ENCODE measurements around the gene FAM228B. TPM values are rescaled to one million over a fixed set of nuclear protein-coding genes. Genes with fewer than 3 reads are reported as not detected.
"Not testable (repeated sequence)": the region's sequence is repeated elsewhere in the genome, so short reads cannot be mapped to it uniquely, and the experiment has no call there.

Gene FAM228B
- total RNA-seq, 2 experiments from 2014 or later: 4.1 to 4.6 TPM

GRCh38 chr2:24117902-24118301, 5.4 kb upstream of the FAM228B start:
- no peaks in the 10 kb centered on the region for H3K9me3 Mint-ChIP-seq
- H3K4me1 Mint-ChIP-seq: peaks cover 6% of the 10 kb centered on the region
- no peak for DNase-seq
- no peaks in the 10 kb centered on the region for H3K36me3 Mint-ChIP-seq
- no peak overlapping the region for H3K4me3 Mint-ChIP-seq
- H3K27ac Mint-ChIP-seq: no peak overlapping the region
- no peaks in the 10 kb centered on the region for H3K27me3 Mint-ChIP-seq

GRCh38 chr2:24121066-24121465, 2.2 kb upstream of the FAM228B start:
- DNase-seq: no peak
- Mint-ChIP-seq H3K27me3 (no peaks in the 10 kb centered on the region), H3K9me3 (no peaks in the 10 kb centered on the region), H3K36me3 (no peaks in the 10 kb centered on the region), H3K4me1 (peaks cover 15% of the 10 kb centered on the region), H3K4me3 (no peak overlapping the region), H3K27ac (no peak overlapping the region)

GRCh38 chr2:24121469-24121868, 1.8 kb upstream of the FAM228B start:
- no peaks in the 10 kb centered on the region for H3K27me3 Mint-ChIP-seq
- no peaks in the 10 kb centered on the region for H3K36me3 Mint-ChIP-seq
- DNase-seq: no peak
- peaks cover 15% of the 10 kb centered on the region for H3K4me1 Mint-ChIP-seq
- no peak overlapping the region for H3K4me3 Mint-ChIP-seq
- no peaks in the 10 kb centered on the region for H3K9me3 Mint-ChIP-seq
- H3K27ac Mint-ChIP-seq: no peak overlapping the region

- H3K27ac Mint-ChIP-seq: peak overlapping the region; percentile 57
- H3K27me3 Mint-ChIP-seq: no peaks in the 10 kb centered on the region
- no peaks in the 10 kb centered on the region for H3K36me3 Mint-ChIP-seq
- peaks cover 15% of the 10 kb centered on the region for H3K4me1 Mint-ChIP-seq
- no peak for DNase-seq
- H3K4me3 Mint-ChIP-seq: peak overlapping the region; percentile 79
- no peaks in the 10 kb centered on the region for H3K9me3 Mint-ChIP-seq
These were observed 689 bp upstream of the FAM228B start for GRCh38 chr2:24122366-24123194.

- DNase-seq: no peak
- Mint-ChIP-seq H3K27ac (peak overlapping the region; percentile 81), H3K27me3 (no peaks in the 10 kb centered on the region), H3K36me3 (no peaks in the 10 kb centered on the region), H3K9me3 (no peaks in the 10 kb centered on the region), H3K4me1 (peaks cover 15% of the 10 kb centered on the region), H3K4me3 (peak overlapping the region; percentile 83)
These were observed 782 bp downstream of the FAM228B start for GRCh38 chr2:24123922-24124580.

GRCh38 chr2:24125956-24126355, 2.7 kb downstream of the FAM228B start:
- Mint-ChIP-seq H3K4me1 (peaks cover 18% of the 10 kb centered on the region), H3K9me3 (no peaks in the 10 kb centered on the region), H3K4me3 (no peak overlapping the region)

GRCh38 chr2:24132543-24132942, 9.3 kb downstream of the FAM228B start:
- no peak overlapping the region for H3K27ac Mint-ChIP-seq
- peaks cover 3% of the 10 kb centered on the region for H3K4me1 Mint-ChIP-seq
- H3K4me3 Mint-ChIP-seq: no peak overlapping the region
- H3K27me3 Mint-ChIP-seq: no peaks in the 10 kb centered on the region
- H3K36me3 Mint-ChIP-seq: no peaks in the 10 kb centered on the region
- no peak for DNase-seq
- peaks cover 5% of the 10 kb centered on the region for H3K9me3 Mint-ChIP-seq

More at GRCh38 chr2:24125956-24126355, 2.7 kb downstream of the FAM228B start:
- H3K27me3 Mint-ChIP-seq: no peaks in the 10 kb centered on the region
- no peaks in the 10 kb centered on the region for H3K36me3 Mint-ChIP-seq
- H3K27ac Mint-ChIP-seq: no peak overlapping the region
- no peak for DNase-seq

- H3K4me3 Mint-ChIP-seq, H3K27ac Mint-ChIP-seq, H3K36me3 Mint-ChIP-seq, H3K9me3 Mint-ChIP-seq, H3K4me1 Mint-ChIP-seq, H3K27me3 Mint-ChIP-seq, DNase-seq: not testable (repeated sequence)
These were observed 17.0 kb downstream of the FAM228B start for GRCh38 chr2:24140305-24140704.

- H3K27me3 Mint-ChIP-seq: no peaks in the 10 kb centered on the region
- H3K4me1 Mint-ChIP-seq: no peaks in the 10 kb centered on the region
These were observed 24.1 kb downstream of the FAM228B start for GRCh38 chr2:24147364-24147763.

GRCh38 chr2:24152413-24153197, 29.3 kb downstream of the FAM228B start:
- no peak overlapping the region for H3K27ac Mint-ChIP-seq
- no peak overlapping the region for H3K4me3 Mint-ChIP-seq
- peaks cover 12% of the 10 kb centered on the region for H3K36me3 Mint-ChIP-seq
- H3K27me3 Mint-ChIP-seq: no peaks in the 10 kb centered on the region
- no peaks in the 10 kb centered on the region for H3K4me1 Mint-ChIP-seq
- peaks cover 4% of the 10 kb centered on the region for H3K9me3 Mint-ChIP-seq
- no peak for DNase-seq

More at GRCh38 chr2:24147364-24147763, 24.1 kb downstream of the FAM228B start:
- DNase-seq: no peak
- H3K27ac Mint-ChIP-seq: no peak overlapping the region
- peaks cover 12% of the 10 kb centered on the region for H3K36me3 Mint-ChIP-seq
- H3K9me3 Mint-ChIP-seq: peaks cover 9% of the 10 kb centered on the region
- H3K4me3 Mint-ChIP-seq: no peak overlapping the region

GRCh38 chr2:24153478-24153877, 30.2 kb downstream of the FAM228B start:
- no peak for DNase-seq
- H3K36me3 Mint-ChIP-seq: peaks cover 6% of the 10 kb centered on the region
- no peak overlapping the region for H3K4me3 Mint-ChIP-seq
- peaks cover 3% of the 10 kb centered on the region for H3K9me3 Mint-ChIP-seq
- no peak overlapping the region for H3K27ac Mint-ChIP-seq
- H3K27me3 Mint-ChIP-seq: no peaks in the 10 kb centered on the region
- no peaks in the 10 kb centered on the region for H3K4me1 Mint-ChIP-seq

GRCh38 chr2:24158131-24158530, 34.9 kb downstream of the FAM228B start:
- Mint-ChIP-seq H3K9me3 (no peaks in the 10 kb centered on the region), H3K27ac (no peak overlapping the region), H3K36me3 (no peaks in the 10 kb centered on the region), H3K4me3 (no peak overlapping the region), H3K4me1 (no peaks in the 10 kb centered on the region), H3K27me3 (no peaks in the 10 kb centered on the region)
- DNase-seq: no peak

GRCh38 chr2:24159708-24160107, 36.4 kb downstream of the FAM228B start:
- Mint-ChIP-seq H3K36me3 (no peaks in the 10 kb centered on the region), H3K9me3 (no peaks in the 10 kb centered on the region), H3K4me1 (no peaks in the 10 kb centered on the region), H3K27me3 (no peaks in the 10 kb centered on the region), H3K27ac (no peak overlapping the region), H3K4me3 (no peak overlapping the region)
- no peak for DNase-seq

GRCh38 chr2:24160761-24161160, 37.5 kb downstream of the FAM228B start:
- no peaks in the 10 kb centered on the region for H3K4me1 Mint-ChIP-seq

GRCh38 chr2:24162494-24162893, 39.2 kb downstream of the FAM228B start:
- no peaks in the 10 kb centered on the region for H3K36me3 Mint-ChIP-seq
- H3K27me3 Mint-ChIP-seq: no peaks in the 10 kb centered on the region
- no peak for DNase-seq
- no peaks in the 10 kb centered on the region for H3K4me1 Mint-ChIP-seq
- no peaks in the 10 kb centered on the region for H3K9me3 Mint-ChIP-seq
- no peak overlapping the region for H3K4me3 Mint-ChIP-seq
- H3K27ac Mint-ChIP-seq: no peak overlapping the region

More at GRCh38 chr2:24160761-24161160, 37.5 kb downstream of the FAM228B start:
- no peak overlapping the region for H3K4me3 Mint-ChIP-seq
- H3K36me3 Mint-ChIP-seq: no peaks in the 10 kb centered on the region
- H3K9me3 Mint-ChIP-seq: no peaks in the 10 kb centered on the region
- H3K27me3 Mint-ChIP-seq: no peaks in the 10 kb centered on the region
- H3K27ac Mint-ChIP-seq: no peak overlapping the region
- no peak for DNase-seq
